Measurements from ENCODE around the gene TMOD2.
A peak's percentile ranks its signal among the peaks of the same experiment; 100 is the strongest.

TMOD2 gene

DNA sequence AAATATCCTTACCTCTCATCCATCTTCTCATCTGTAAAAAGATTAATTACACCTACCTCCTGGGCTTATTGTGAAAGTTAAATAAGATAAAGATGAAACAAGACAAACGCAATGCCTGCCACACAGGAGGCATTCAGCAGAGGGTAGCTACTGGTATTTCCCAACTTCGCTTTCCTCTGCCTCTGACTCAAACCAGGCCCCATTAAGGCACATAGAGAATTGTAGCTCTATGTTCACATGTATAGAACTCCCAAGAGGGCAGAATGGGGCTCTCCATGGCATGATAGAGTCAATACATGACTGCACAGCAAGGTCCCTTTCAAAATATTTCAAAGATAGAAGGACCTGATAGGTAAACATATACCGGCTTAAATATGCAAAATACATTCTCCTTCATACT is 15.3 kb upstream of the TMOD2 start:
- no peak for DNase-seq

DNA sequence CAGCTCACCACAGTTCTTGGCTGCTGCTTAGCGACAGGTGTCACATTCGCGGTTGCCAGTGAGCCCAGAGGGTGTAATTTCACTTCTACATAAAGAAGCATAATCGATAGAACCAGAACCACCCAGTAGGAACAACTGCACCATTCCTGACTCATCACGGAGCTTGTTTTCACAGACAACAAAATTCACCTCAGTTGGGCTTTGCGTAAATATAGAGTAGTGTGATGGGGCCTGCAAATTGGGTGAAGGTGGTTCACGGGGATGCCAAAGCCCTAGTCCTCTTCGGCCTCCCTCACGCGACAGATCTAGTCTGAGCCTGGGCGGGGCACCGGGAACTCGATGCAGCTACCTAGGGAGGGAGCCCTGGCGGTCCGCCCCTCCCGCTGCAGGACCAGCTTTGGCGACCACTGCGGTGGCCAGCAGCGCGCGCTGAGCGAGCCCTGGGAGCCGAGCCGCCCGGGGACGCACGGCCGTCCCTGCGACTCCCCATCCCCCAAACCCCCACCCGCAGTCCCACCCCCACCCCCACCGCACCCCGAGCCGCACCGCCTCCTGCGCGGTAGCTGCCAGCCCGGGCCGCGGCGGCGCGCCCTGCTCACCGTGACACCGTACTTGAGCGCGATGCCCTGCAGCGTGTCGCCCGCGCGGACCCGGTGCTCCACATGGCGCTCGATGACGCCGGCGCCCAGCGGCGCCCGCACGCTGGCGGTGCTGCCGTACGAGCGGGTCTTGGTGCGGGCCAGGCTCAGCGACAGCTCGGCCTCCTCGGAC is 14.5 kb upstream of the TMOD2 start:
- peak in 1 of 4 experiments; percentile 42 for DNase-seq

DNA sequence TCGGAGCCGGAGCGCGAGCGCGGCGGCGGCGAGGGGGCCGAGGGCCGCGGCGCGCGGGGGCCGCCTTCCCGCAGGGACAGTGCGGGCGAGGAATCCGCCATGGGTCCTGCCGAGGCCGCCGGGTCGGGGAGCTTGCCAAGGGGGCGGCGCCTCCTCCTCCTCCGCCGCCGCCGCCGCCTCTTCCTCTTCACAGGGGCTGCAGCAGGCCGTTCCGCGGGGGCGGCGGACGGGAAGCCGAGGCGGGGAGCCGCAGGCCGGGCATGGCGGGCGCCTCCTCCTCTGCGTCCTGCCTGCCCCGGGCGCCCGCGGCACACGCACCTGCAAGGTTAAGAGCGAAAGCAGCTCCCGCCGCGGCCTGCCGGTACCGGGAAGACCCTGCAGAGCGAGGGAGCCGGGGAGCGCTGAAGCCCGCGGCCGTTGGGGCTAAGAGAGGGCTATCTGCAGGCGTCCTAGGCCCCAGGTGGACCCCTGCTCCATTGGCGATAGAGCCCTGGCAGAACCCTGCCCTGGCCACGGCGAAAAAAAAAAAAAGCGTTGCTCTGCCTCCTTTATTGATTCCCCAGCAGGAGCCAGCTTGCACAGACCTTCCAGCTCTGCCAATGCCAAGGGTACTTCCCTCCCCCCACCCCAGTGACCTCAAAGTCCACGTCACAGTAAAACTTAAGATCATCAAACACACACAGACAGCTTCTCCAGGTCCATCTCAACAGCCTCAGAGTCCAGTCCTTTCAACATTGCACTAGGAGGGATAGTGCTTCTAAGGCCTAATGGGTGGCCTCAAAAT is 13.7 kb upstream of the TMOD2 start, which contains the start of gene LYSMD2:
LYSMD2 (minus strand) TSS at position 134 of the 784 bp plus-strand sequence; CDS start at position 101, 33 bp downstream.
- DNase-seq = peak; percentile 30 to 53 (median 42)

DNA sequence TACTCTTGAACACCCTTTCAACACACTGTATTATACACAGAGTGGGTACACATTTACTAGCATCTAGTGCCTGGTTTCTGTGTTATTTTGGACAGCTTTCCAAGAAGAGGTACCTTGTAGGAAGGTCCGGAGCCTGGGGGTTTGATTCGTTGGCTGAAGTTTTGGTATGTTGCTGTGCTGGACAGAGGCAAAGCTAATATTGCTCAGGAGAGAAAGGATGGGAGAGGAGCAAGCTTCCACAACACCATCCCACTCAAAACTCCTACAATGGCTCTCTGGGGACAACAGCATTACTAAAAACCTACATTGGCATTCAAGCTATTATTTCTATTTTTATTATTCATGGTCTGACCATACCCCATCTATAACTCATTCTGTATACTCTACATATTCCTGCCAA is 12.8 kb upstream of the TMOD2 start:
- DNase-seq = no peak

GRCh38 chr15:51739061-51739712 is 12.2 kb upstream of the TMOD2 start:
- DNase-seq = no peak

- no peak for DNase-seq
Measured at GRCh38 chr15:51749307-51749706, 2.1 kb upstream of the TMOD2 start.

- DNase-seq = no peak
Measured at GRCh38 chr15:51750186-51750585, 1.2 kb upstream of the TMOD2 start.

DNA sequence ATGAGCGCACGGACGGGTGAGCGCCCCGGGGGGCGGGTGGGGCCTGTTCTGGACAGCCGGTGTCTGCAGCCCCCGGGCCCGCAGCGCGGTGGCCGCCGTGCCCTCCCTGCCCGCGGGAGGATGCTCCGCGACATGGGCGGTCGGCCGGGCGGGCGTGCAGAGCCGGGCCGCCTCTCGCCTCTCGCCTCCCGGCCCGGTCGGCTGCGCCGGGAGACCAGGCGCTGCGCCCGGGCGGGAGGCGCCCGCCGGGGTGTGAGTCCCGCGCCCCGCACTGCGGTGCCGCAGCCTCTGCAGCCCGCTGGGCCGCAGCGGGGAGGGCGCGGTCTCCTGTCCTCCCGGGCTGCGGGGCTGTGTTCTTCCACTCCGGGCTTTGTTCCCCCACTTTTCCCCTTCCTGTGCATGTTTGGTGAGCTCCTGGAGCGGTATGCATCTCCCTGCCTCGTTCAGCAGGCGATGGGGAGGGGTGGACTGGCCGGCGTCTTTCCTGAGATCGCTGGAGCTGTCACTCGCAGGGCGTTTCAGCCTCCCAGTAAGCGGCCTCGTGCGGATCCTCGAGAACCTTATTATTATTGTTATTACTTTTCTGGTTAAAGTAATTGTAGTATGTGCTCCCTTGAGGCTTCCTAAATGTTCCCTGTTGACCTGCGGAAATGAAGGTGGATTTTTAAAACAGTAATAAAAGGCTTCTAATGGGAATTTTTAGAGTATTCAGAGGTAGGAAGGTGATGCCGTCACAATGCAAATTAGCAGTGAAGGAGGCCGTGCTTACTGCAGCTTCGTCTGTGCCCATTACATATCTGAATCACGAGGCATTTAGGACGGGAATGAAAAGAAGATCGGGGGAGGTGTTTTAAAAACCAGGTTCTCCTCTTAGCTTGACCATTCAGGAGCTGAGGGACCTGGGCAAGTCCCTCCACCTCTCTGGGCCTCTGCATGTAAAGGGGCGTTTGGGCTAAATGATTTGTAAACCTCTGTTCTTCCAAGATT is 593 bp downstream of the TMOD2 start:
- no peak for DNase-seq

GRCh38 chr15:51752888-51753287 is 1.5 kb downstream of the TMOD2 start:
- no peak for DNase-seq

- DNase-seq = no peak
Measured at GRCh38 chr15:51754267-51754666, 2.9 kb downstream of the TMOD2 start.

GRCh38 chr15:51755790-51756189 is 4.4 kb downstream of the TMOD2 start:
- DNase-seq = no peak

DNA sequence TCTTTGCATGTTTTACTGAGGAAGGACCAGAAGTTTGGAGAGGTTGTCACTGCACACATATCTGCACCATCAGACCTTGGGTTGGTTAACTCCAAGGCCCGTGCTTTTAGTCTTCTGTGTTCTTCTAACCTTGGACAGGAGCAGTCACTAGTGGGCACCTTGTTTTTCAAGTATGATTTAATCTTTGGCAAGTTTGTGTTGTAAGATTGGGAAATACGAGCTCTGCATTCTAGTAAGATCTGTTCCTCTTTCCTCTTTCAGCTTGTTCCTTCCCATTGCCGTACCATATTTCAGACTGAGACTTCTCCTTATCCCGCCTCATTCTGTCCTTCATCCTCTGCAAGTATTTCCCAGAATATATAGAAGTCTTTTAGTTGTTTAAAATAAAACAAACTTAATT is 5.1 kb downstream of the TMOD2 start:
- DNase-seq = no peak

- no peak for DNase-seq
Measured at GRCh38 chr15:51757450-51757849, 6.1 kb downstream of the TMOD2 start.

GRCh38 chr15:51758645-51759044 is 7.2 kb downstream of the TMOD2 start:
- no peak for DNase-seq

DNA sequence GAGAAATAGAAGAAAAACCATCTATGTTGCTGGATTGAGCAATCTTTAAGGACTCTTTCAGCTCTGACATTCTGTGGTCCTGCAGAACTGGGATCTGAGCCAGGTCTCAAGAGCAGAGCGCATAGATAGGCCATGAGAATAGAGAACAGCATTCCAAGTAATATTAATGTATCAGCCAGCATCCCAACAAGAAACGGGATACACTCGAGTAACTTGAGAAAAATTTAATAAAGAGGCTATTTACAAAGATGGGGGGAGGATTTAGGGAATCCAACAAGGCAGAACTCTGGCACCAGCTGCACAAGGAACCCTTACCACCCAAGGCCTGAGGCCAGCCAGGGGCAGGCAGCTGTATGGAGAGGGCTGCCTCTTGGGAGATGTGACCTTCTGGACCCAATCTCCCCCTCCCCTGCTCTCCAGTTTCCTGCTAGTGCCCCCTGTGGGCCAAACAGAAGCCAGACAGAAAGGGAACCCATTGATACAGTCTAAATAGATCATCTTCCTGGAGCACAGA is 8.2 kb downstream of the TMOD2 start:
- no peak for DNase-seq

DNA sequence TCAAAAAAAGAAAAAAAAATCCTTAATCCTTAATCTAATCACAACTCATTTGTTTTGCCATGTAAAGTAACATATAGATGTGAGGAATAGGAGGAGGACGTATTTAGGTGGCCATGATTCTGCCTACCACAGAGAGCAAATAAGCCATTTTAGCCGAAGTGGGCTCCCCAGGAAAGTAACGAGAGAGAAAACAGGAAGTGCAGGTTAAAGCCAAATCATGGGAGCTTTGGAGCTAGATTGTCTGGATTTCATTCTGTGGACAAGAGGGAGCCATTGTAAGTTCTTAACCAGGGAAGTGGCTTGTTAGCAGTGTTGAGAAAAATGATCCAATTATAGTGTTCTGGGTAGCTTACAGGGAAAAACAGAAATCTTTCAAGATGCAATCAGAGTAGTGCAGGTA is 9.4 kb downstream of the TMOD2 start:
- no peak for DNase-seq

- DNase-seq = no peak
Measured at GRCh38 chr15:51765751-51766150, 14.4 kb downstream of the TMOD2 start.

DNA sequence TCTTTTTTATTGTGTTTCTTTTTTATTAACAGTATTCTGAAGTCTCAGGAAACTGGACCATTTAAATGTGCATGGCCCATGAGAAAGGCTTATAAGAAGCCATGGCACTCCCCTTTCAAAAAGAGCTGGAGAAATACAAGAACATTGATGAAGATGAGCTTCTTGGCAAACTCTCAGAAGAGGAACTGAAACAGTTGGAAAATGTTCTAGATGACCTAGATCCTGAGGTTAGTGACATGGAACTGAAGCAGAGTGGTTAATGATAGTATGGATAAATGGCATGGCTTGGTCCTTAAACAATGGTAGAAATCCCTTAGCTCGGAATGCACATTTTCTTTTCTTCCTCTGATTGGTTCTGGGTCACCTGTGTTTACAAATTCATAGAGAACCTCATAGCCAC is 14.9 kb downstream of the TMOD2 start:
- DNase-seq = no peak

DNA sequence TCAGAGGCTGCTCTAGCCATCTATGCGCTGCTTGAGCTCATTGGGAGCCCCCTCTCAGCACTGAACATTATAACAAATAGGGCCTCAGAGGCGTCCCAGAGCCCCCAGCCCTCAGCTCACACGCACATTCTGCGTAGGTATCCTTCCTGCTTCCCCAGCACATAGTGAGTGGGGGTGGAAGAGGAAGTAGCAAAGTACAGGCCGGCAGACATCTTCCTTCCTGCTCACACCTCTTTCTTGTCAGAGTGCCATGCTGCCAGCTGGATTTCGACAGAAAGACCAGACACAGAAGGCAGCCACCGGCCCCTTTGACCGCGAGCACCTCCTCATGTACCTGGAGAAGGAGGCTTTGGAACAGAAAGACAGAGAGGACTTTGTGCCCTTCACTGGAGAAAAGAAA is 16.6 kb downstream of the TMOD2 start:
- DNase-seq = no peak

- DNase-seq = no peak
Measured at GRCh38 chr15:51770902-51771301, 19.5 kb downstream of the TMOD2 start.

- no peak for DNase-seq
Measured at GRCh38 chr15:51771773-51772172, 20.4 kb downstream of the TMOD2 start.

GRCh38 chr15:51774916-51775315 is 23.5 kb downstream of the TMOD2 start:
- DNase-seq = no peak

Measured in activated CD4-positive, CD25-positive, alpha-beta regulatory T cell (primary cell).